B cell (primary cell): ENCODE measurements around the gene OMA1.

ENCODE experiments used
- CTCF ChIP-seq: fragments of 200-600 bp; IDR thresholded peaks from one replicate; pipeline ENCODE4 v1.8.0; 2022; ENCODE audit warnings: antibody characterized with exemption, mild to moderate bottlenecking
- EZH2 ChIP-seq: IDR thresholded peaks from 2 replicates; pipeline ENCODE4 v1.6.1; 2012; ENCODE audit warnings: borderline replicate concordance, low read depth, mild to moderate bottlenecking, moderate library complexity, low read length; ENCODE audit not compliant: insufficient read depth, poor library complexity, severe bottlenecking

DNA sequence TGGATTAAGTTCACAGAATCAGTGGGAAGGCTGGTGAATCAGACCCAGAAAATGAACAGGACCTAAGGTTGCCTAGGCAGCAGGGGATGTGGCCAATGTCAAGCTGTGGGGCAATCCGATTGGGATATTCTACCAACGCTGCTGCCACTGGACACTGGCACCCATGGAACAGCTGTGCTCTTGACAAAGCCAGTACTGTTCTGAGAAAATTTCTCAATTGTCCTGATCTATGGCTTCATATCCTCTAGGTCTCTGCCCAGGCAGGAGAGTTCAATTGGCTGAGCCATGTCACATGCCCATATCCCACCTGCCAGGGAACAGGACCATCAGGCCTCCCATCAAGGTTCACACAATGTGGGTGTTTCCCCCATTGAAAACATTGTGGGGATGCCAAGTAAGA lies 24.3 kb upstream of the OMA1 start:
- TF ChIP-seq CTCF = no peak
- no peak for TF ChIP-seq EZH2
